Measurements from ENCODE around the gene PSMA5. TPM values are rescaled to one million over a fixed set of nuclear protein-coding genes. Genes with fewer than 3 reads are reported as not detected.
A peak's percentile ranks its signal among the peaks of the same experiment; 100 is the strongest.
"Not testable (repeated sequence)": the region's sequence is repeated elsewhere in the genome, so short reads cannot be mapped to it uniquely, and the experiment has no call there.

PSMA5 gene
- total RNA-seq, 1 donor from 2014 or later: 81.1 TPM

GRCh38 chr1:109397581-109398342 is 28.5 kb downstream of the PSMA5 start, which contains the start of gene SORT1:
SORT1 (minus strand) TSS chr1:109397918; CDS start chr1:109397892, 26 bp downstream.
- H3K27ac Mint-ChIP-seq: peak within 1 kb of the TSS; percentile 97
- TF ChIP-seq CTCF (IDR thresholded peaks at IDR 0.05; ENCODE audit: unreplicated experiment): peak; percentile 18
- peak; percentile 88 for DNase-seq (ENCODE audit: low spot score, unreplicated experiment)
- no peaks in the 10 kb centered on the region for H3K36me3 Mint-ChIP-seq (ENCODE audit: insufficient read depth)
- no peaks in the 10 kb centered on the region for H3K27me3 Mint-ChIP-seq
- H3K4me1 Mint-ChIP-seq (ENCODE audit: low read depth): peaks cover 44% of the 10 kb centered on the region
- peak within 1 kb of the TSS; percentile 95 for H3K4me3 Mint-ChIP-seq (ENCODE audit: low read depth)
- H3K9me3 Mint-ChIP-seq (ENCODE audit: low read depth): no peaks in the 10 kb centered on the region

GRCh38 chr1:109396871-109397580 is 29.2 kb downstream of the PSMA5 start:
- Mint-ChIP-seq H3K36me3 (ENCODE audit: insufficient read depth) (no peaks in the 10 kb centered on the region), H3K4me3 (ENCODE audit: low read depth) (peak overlapping the region; percentile 95), H3K27ac (peak overlapping the region; percentile 93), H3K27me3 (no peaks in the 10 kb centered on the region), H3K9me3 (ENCODE audit: low read depth) (no peaks in the 10 kb centered on the region), H3K4me1 (ENCODE audit: low read depth) (peaks cover 52% of the 10 kb centered on the region)
- no peak for DNase-seq (ENCODE audit: low spot score, unreplicated experiment)
- TF ChIP-seq CTCF (IDR thresholded peaks at IDR 0.05; ENCODE audit: unreplicated experiment): no peak

- Mint-ChIP-seq H3K9me3 (ENCODE audit: low read depth) (no peaks in the 10 kb centered on the region), H3K36me3 (ENCODE audit: insufficient read depth) (no peaks in the 10 kb centered on the region), H3K27ac (peak overlapping the region; percentile 93), H3K4me3 (ENCODE audit: low read depth) (peak overlapping the region; percentile 95), H3K4me1 (ENCODE audit: low read depth) (peaks cover 55% of the 10 kb centered on the region), H3K27me3 (no peaks in the 10 kb centered on the region)
- TF ChIP-seq CTCF (IDR thresholded peaks at IDR 0.05; ENCODE audit: unreplicated experiment): no peak
- no peak for DNase-seq (ENCODE audit: low spot score, unreplicated experiment)
Measured at GRCh38 chr1:109396513-109396839, 29.8 kb downstream of the PSMA5 start.

GRCh38 chr1:109395602-109396512 is 30.4 kb downstream of the PSMA5 start:
- H3K4me3 Mint-ChIP-seq (ENCODE audit: low read depth): peak overlapping the region; percentile 95
- H3K27me3 Mint-ChIP-seq: no peaks in the 10 kb centered on the region
- H3K27ac Mint-ChIP-seq: peak overlapping the region; percentile 93
- no peaks in the 10 kb centered on the region for H3K9me3 Mint-ChIP-seq (ENCODE audit: low read depth)
- no peaks in the 10 kb centered on the region for H3K36me3 Mint-ChIP-seq (ENCODE audit: insufficient read depth)
- H3K4me1 Mint-ChIP-seq (ENCODE audit: low read depth): peaks cover 59% of the 10 kb centered on the region
- TF ChIP-seq CTCF (IDR thresholded peaks at IDR 0.05; ENCODE audit: unreplicated experiment): no peak
- DNase-seq (ENCODE audit: low spot score, unreplicated experiment): no peak

GRCh38 chr1:109395282-109395599 is 31.0 kb downstream of the PSMA5 start:
- Mint-ChIP-seq H3K27ac (peak overlapping the region; percentile 27), H3K4me3 (ENCODE audit: low read depth) (peak overlapping the region; percentile 95), H3K4me1 (ENCODE audit: low read depth) (peaks cover 61% of the 10 kb centered on the region)
- H3K36me3 Mint-ChIP-seq (ENCODE audit: insufficient read depth); H3K27me3 Mint-ChIP-seq; H3K9me3 Mint-ChIP-seq (ENCODE audit: low read depth); DNase-seq (ENCODE audit: low spot score, unreplicated experiment): not testable (repeated sequence)

Measured in progenitor cell of endocrine pancreas (in vitro differentiated cells).